Caco-2 (cell line): ENCODE data around the gene CDC42SE1. TPM values are rescaled to one million over a fixed set of nuclear protein-coding genes. Genes with fewer than 3 reads are reported as not detected.

ENCODE experiments used
- BruUV-seq: library from RNA; stranded (reverse); fragments of 400-500 nt; replicated peaks from 2 replicates; lab custom pipeline; 2021; lab: Mats Ljungman, UMichigan
- CTCF ChIA-PET: fragments of 300-600 bp; sonication (Branson Sonifier 250); formaldehyde crosslinking; loops from one replicate; lab custom pipeline; 2022; ENCODE audit warnings: antibody characterized with exemption; lab: Charles Lee
- POLR2A ChIA-PET: fragments of 300-600 bp; sonication (Branson Sonifier 250); formaldehyde crosslinking; loops from one replicate; lab custom pipeline; 2022; ENCODE audit warnings: antibody characterized with exemption; lab: Charles Lee
- DNase-seq, 2 experiments: peaks; one replicate each; pipeline versions ENCODE4 v3.0.0 to v3.0.0-alpha.2; 2020 to 2022
- H3K27me3 ChIP-seq: replicated peaks from 2 replicates; pipeline ENCODE4 v1.6.0; 2011; ENCODE audit warnings: low read length; ENCODE audit not compliant: control insufficient read depth, insufficient read depth
- H3K36me3 ChIP-seq: 2 replicates; pipeline ENCODE4 v1.5.1; 2011; ENCODE audit warnings: low read length; ENCODE audit not compliant: control insufficient read depth, insufficient read depth
- H3K4me1 ChIP-seq: fragments of 250-450 bp; sonication (Bioruptor Pico); 2 replicates; pipeline ENCODE4 v1.5.1; 2020; ENCODE audit warnings: mild to moderate bottlenecking
- H3K4me3 ChIP-seq: 2 replicates; pipeline ENCODE4 v1.5.1; 2011; ENCODE audit warnings: low read depth, mild to moderate bottlenecking, control low read depth, low read length
- H3K9me3 ChIP-seq: fragments of 250-450 bp; sonication (Bioruptor Pico); 2 replicates; pipeline ENCODE4 v1.5.1; 2020; ENCODE audit warnings: mild to moderate bottlenecking, moderate library complexity
- H3K27ac Mint-ChIP-seq: one replicate; pipeline ENCODE4 v1.8.0; 2022; ENCODE audit warnings: mixed read lengths; ENCODE audit not compliant: unreplicated experiment
- H3K27me3 Mint-ChIP-seq: one replicate; pipeline ENCODE4 v1.8.0; 2022; ENCODE audit warnings: mixed read lengths; ENCODE audit not compliant: insufficient read depth, unreplicated experiment
- H3K36me3 Mint-ChIP-seq: one replicate; pipeline ENCODE4 v1.8.0; 2022; ENCODE audit warnings: mild to moderate bottlenecking, mixed read lengths; ENCODE audit not compliant: insufficient read depth, unreplicated experiment
- H3K4me1 Mint-ChIP-seq: one replicate; pipeline ENCODE4 v1.8.0; 2022; ENCODE audit warnings: low read depth, mixed read lengths; ENCODE audit not compliant: unreplicated experiment
- H3K4me3 Mint-ChIP-seq: one replicate; pipeline ENCODE4 v1.8.0; 2022; ENCODE audit warnings: mild to moderate bottlenecking, moderate library complexity, mixed read lengths; ENCODE audit not compliant: unreplicated experiment
- H3K9me3 Mint-ChIP-seq: one replicate; pipeline ENCODE4 v1.8.0; 2022; ENCODE audit warnings: mixed read lengths; ENCODE audit not compliant: unreplicated experiment
- CTCF ChIP-seq, 2 experiments: fragments of 200-600 bp in 1 of 2; IDR thresholded peaks; 1 replicate in 1 of 2; 2 replicates in 1 of 2; pipeline versions ENCODE4 v1.5.1 to v1.8.0; 2011 to 2022; ENCODE audit warnings: antibody characterized with exemption in 1 of 2, control low read depth in 1 of 2, inconsistent platforms in 1 of 2, low read depth in 1 of 2, low read length in 1 of 2, mild to moderate bottlenecking in 1 of 2, moderate library complexity in 1 of 2; ENCODE audit not compliant: insufficient read depth in 1 of 2, severe bottlenecking in 1 of 2, unreplicated experiment in 1 of 2
- intact Hi-C: fragments of 100-400 bp; cut with micrococcal nuclease; formaldehyde crosslinking; loops from one replicate; pipeline ENCODE4 v1.10.0; 2022; ENCODE audit not compliant: unreplicated experiment
- total RNA-seq: library from RNA; stranded (reverse); gene quantifications from 2 replicates; pipeline ENCODE4 v1.2.3, GENCODE V29; 2022

The CDC42SE1 gene
- total RNA-seq, 1 experiment from 2014 or later: 59.4 TPM

DNA sequence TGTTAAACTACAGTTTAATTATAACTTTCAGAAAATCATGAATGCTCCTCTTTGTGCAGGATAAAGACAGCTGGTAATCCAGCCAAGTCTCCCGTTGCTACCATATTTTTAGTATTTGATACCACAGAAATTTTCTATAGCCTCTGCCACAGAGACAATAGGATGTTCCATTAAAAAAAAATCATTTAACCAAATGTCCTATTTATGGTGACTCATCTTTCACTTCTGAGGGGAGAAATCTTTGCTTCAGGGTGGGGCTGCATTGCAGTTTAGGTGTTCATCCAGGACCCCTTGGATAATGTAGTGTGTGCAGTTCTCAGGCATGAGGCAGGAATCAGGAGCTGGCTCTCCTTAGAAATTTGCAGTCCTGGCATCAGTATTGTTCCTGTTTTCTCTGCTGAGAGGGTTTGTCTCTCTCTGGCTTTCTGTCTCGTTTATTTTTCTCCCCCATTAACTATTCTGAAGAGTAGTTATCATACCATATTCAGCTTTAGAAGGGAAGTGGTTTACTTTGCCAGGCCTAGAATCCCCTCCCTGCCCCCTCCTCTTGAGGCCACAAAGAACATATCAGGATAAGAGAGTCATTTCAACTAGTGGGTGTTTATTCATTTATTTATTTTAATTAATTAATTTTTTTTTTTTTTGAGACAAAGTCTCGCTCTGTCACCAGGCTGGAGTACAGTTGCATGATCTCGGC, 48.1 kb downstream of the CDC42SE1 start:
- ChIA-PET POLR2A (no interaction called here), CTCF (interaction anchor here (0.6 kb wide), 1 partner anchor 63 kb away, joined by 3 read pairs; no protein-coding TSS in a partner anchor)
- Histone ChIP-seq H3K4me1 (peaks cover 54% of the 10 kb centered on the region), H3K36me3 (no peaks in the 10 kb centered on the region), H3K4me3 (no peak overlapping the region), H3K9me3 (no peaks in the 10 kb centered on the region), H3K27me3 (no peaks in the 10 kb centered on the region)
- H3K27ac Mint-ChIP-seq: peak overlapping the region; percentile 57
- BruUV-seq: no TSS peak
- H3K36me3 Mint-ChIP-seq: peaks cover 27% of the 10 kb centered on the region
- H3K9me3 Mint-ChIP-seq: no peaks in the 10 kb centered on the region
- no peak for TF ChIP-seq CTCF (IDR thresholded peaks at IDR 0.05; ENCODE audit: insufficient read depth in 1 of 2, low read depth in 1 of 2, low read length in 1 of 2, severe bottlenecking in 1 of 2, unreplicated experiment in 1 of 2)
- no peak overlapping the region for H3K4me3 Mint-ChIP-seq
- peaks cover 28% of the 10 kb centered on the region for H3K4me1 Mint-ChIP-seq
- no peaks in the 10 kb centered on the region for H3K27me3 Mint-ChIP-seq
- intact Hi-C loops: no loop called here
- DNase-seq: no peak

GRCh38 chr1:151010346-151010726, 49.1 kb downstream of the CDC42SE1 start:
- H3K27me3 ChIP-seq: no peaks in the 10 kb centered on the region
- Mint-ChIP-seq H3K4me1 (peaks cover 28% of the 10 kb centered on the region), H3K4me3 (peak overlapping the region; percentile 92), H3K27me3 (no peaks in the 10 kb centered on the region), H3K9me3 (no peaks in the 10 kb centered on the region), H3K36me3 (peaks cover 27% of the 10 kb centered on the region), H3K27ac (no peak overlapping the region)
- H3K4me1 ChIP-seq: peaks cover 54% of the 10 kb centered on the region
- CTCF ChIA-PET: interaction anchor here (0.7 kb wide), 1 partner anchor 128 kb away, joined by 4 read pairs; no protein-coding TSS in a partner anchor
- TF ChIP-seq CTCF (IDR thresholded peaks at IDR 0.05; ENCODE audit: insufficient read depth in 1 of 2, low read depth in 1 of 2, low read length in 1 of 2, severe bottlenecking in 1 of 2, unreplicated experiment in 1 of 2): no peak
- no TSS peak for BruUV-seq
- intact Hi-C loops: no loop called here
- H3K4me3 ChIP-seq: no peak overlapping the region
- DNase-seq: no peak
- POLR2A ChIA-PET: no interaction called here
- H3K36me3 ChIP-seq: no peaks in the 10 kb centered on the region
- no peaks in the 10 kb centered on the region for H3K9me3 ChIP-seq

- peak overlapping the region; percentile 92 for H3K4me3 Mint-ChIP-seq
- H3K36me3 Mint-ChIP-seq: peaks cover 24% of the 10 kb centered on the region
- H3K9me3 ChIP-seq: no peaks in the 10 kb centered on the region
- ChIA-PET CTCF (interaction anchor here (0.7 kb wide), 1 partner anchor 129 kb away, joined by 4 read pairs; no protein-coding TSS in a partner anchor), POLR2A (no interaction called here)
- no TSS peak for BruUV-seq
- no peaks in the 10 kb centered on the region for H3K27me3 Mint-ChIP-seq
- H3K4me1 Mint-ChIP-seq: peaks cover 28% of the 10 kb centered on the region
- no peaks in the 10 kb centered on the region for H3K36me3 ChIP-seq
- DNase-seq: no peak
- peak overlapping the region; percentile 71; the same call in 1 of the 2 replicates for H3K4me3 ChIP-seq
- peak overlapping the region; percentile 99 for H3K27ac Mint-ChIP-seq
- peaks cover 52% of the 10 kb centered on the region for H3K4me1 ChIP-seq
- H3K9me3 Mint-ChIP-seq: no peaks in the 10 kb centered on the region
- intact Hi-C loops: loop anchor here (5.0 to 10.0 kb wide), 2 partner anchors 83 to 445 kb away; partner anchors contain the start of gene SETDB1
- TF ChIP-seq CTCF (IDR thresholded peaks at IDR 0.05; ENCODE audit: insufficient read depth in 1 of 2, low read depth in 1 of 2, low read length in 1 of 2, severe bottlenecking in 1 of 2, unreplicated experiment in 1 of 2): no peak
- no peaks in the 10 kb centered on the region for H3K27me3 ChIP-seq
Observed at GRCh38 chr1:151009674-151010345, 49.6 kb downstream of the CDC42SE1 start.
